ENCODE measurements around the gene PANK2.
"Not testable (repeated sequence)": the region's sequence is repeated elsewhere in the genome, so short reads cannot be mapped to it uniquely, and the experiment has no call there.

GRCh38 chr20:3898181-3898580 is 9.0 kb downstream of the PANK2 start:
- TF ChIP-seq, protein P1, sequence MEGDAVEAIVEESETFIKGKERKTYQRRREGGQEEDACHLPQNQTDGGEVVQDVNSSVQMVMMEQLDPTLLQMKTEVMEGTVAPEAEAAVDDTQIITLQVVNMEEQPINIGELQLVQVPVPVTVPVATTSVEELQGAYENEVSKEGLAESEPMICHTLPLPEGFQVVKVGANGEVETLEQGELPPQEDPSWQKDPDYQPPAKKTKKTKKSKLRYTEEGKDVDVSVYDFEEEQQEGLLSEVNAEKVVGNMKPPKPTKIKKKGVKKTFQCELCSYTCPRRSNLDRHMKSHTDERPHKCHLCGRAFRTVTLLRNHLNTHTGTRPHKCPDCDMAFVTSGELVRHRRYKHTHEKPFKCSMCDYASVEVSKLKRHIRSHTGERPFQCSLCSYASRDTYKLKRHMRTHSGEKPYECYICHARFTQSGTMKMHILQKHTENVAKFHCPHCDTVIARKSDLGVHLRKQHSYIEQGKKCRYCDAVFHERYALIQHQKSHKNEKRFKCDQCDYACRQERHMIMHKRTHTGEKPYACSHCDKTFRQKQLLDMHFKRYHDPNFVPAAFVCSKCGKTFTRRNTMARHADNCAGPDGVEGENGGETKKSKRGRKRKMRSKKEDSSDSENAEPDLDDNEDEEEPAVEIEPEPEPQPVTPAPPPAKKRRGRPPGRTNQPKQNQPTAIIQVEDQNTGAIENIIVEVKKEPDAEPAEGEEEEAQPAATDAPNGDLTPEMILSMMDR (IDR thresholded peaks at IDR 0.05 in 2 of 3, conservative IDR thresholded peaks at IDR 0.05 in 1 of 3; ENCODE audit: borderline replicate concordance in 1 of 3, insufficient read depth in 1 of 3, low read depth in 2 of 3, low read length in 2 of 3): not testable (repeated sequence)
- TF ChIP-seq, protein P2, sequence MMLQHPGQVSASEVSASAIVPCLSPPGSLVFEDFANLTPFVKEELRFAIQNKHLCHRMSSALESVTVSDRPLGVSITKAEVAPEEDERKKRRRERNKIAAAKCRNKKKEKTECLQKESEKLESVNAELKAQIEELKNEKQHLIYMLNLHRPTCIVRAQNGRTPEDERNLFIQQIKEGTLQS (IDR thresholded peaks at IDR 0.05): not testable (repeated sequence)
- TF ChIP-seq POLR2A (IDR thresholded peaks at IDR 0.05; ENCODE audit: borderline replicate concordance, extremely low read depth, insufficient read depth, insufficient read length); MAX (IDR thresholded peaks at IDR 0.05); SP1 (IDR thresholded peaks at IDR 0.05; ENCODE audit: low read depth); EZH2 (IDR thresholded peaks at IDR 0.05); ZFX (IDR thresholded peaks at IDR 0.05): not testable (repeated sequence)
